ENCODE measurements around the gene EFNA5. TPM values are rescaled to one million over a fixed set of nuclear protein-coding genes. Genes with fewer than 3 reads are reported as not detected.

Gene EFNA5
- total and polyA plus RNA-seq, 10 of the 15 experiments (the other 5 are each of a cell fraction or from before 2014, with no cell fraction given), result 0.19 to 12.6 (median 3.9) TPM

DNA sequence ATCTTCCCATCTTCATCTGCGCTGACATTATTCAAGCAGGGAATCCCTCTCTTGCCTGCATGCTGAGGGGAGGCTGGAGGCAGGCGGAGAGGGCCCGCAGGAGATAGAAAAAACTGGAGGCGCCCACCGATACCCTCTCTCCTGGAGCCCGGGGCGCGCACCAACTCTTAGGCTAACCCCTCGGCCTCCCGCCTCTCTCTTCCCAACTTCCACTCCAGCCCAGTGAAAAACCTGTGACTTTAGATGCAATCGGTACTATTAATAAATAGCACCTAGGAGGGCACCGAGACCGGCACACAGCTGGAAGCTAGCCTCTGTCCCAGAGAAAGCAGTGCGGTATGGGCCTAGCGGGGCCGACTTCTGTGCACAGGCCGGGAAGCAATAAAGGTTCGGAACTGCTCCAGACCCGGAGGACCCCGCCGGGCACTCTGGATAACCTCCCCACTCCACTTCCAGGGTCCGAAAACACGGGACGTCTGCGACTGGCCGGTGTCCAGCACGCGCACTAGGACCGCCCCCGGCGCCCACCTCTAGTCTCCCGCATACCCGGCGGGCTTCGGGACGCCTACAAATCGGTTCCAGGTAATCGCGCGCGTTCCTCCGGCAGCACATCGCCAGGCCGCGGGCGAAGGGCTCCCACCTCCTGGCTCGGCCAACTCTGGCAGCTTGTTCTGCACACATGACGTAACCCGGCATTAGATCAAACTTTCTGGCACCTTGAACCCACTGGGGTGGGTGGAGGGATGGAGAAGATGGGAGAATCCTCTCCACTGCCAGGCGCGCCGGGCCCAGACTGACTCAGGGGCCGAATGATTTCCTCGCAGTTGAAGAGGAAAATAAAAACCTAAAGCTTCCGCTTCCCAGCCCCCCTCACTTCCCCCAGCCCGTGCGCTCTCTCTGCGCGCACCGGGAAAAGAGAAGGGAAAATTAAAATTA, 1.4 kb downstream of the EFNA5 start:
- Histone ChIP-seq H3K9ac (ENCODE audit: control insufficient read depth, insufficient read depth, low read length) (peak overlapping the region; percentile 68), H4K20me1 (ENCODE audit: control insufficient read depth, insufficient read depth) (no peaks in the 10 kb centered on the region), H3K27me3 (replicated peaks in 1 of 2; ENCODE audit: control insufficient read depth in 2 of 2, insufficient read depth in 2 of 2, low read length in 1 of 2) (peaks cover 0 to 4% of the 10 kb centered on the region in 2 experiments; a peak in 3 of 4 replicates), H3K4me1 (ENCODE audit: control insufficient read depth, insufficient read depth, low read length) (peaks cover 10% of the 10 kb centered on the region), H3K4me3 (peak overlapping the region; percentile 75), H2AFZ (ENCODE audit: control insufficient read depth, low read depth, low read length) (peak overlapping the region; percentile 3; the same call in 1 of the 2 replicates), H3K27ac (ENCODE audit: control insufficient read depth, insufficient read depth) (peak overlapping the region; percentile 50; the same call in 1 of the 2 replicates), H3K9me3 (replicated peaks; ENCODE audit: control insufficient read depth, insufficient read depth, low read length) (no peaks in the 10 kb centered on the region), H3K79me2 (ENCODE audit: control insufficient read depth, insufficient read depth, low read length) (peaks cover 62% of the 10 kb centered on the region), H3K4me2 (ENCODE audit: control insufficient read depth, insufficient read depth) (peak overlapping the region; percentile 46), H3K36me3 (ENCODE audit: control insufficient read depth in 2 of 2, insufficient read depth in 2 of 2, low read length in 1 of 2) (no peaks in the 10 kb centered on the region)
- POLR2A ChIA-PET, result interaction anchor here (0.6 to 1.4 kb wide), 6 partner anchors 8 to 961 kb away, joined by 3 to 7 read pairs (median 4); no protein-coding TSS in a partner anchor
- WGBS (ENCODE audit: insufficient coverage, insufficient replicate concordance, low lambda C conversion rate, missing lambda C conversion rate), result 23% methylated on average over 52 of the region's 60 CpGs
- in situ Hi-C loops (cut with MboI) (loop anchor here (10.0 kb wide), 1 partner anchor 565 kb away; no protein-coding TSS in a partner anchor), intact Hi-C loops (cut with micrococcal nuclease; ENCODE audit: unreplicated experiment) (loop anchor here (5.0 to 10.0 kb wide), 7 partner anchors 192 to 985 kb away; no protein-coding TSS in a partner anchor)
- ATAC-seq, result peak; percentile 2; the same call in 2 of the 3 replicates
- SMC1A ChIA-PET (ENCODE audit: uncharacterized antibody, unreplicated experiment), result interaction anchor here (0.6 to 1.8 kb wide), 6 partner anchors 9 to 215 kb away, joined by 3 to 6 read pairs (median 3); no protein-coding TSS in a partner anchor
- CTCF ChIA-PET, result interaction anchor here (1.8 kb wide), 1 partner anchor 99 kb away, joined by 5 read pairs; no protein-coding TSS in a partner anchor
- BruUV-seq (replicated peaks), result TSS peak; percentile 24
- FAIRE-seq, result no peak
- DNase-seq (ENCODE audit: low read depth, low spot score), result no peak
- RAD21 ChIA-PET (ENCODE audit: unreplicated experiment), result interaction anchor here (0.6 to 3.3 kb wide), 12 partner anchors 10 to 565 kb away, joined by 3 to 17 read pairs (median 4); no protein-coding TSS in a partner anchor
- TF ChIP-seq YBX1 (IDR thresholded peaks at IDR 0.05) (no peak), KLF5 (IDR thresholded peaks at IDR 0.05; ENCODE audit: partially characterized antibody) (no peak), BHLHE40 (IDR thresholded peaks at IDR 0.05; ENCODE audit: borderline replicate concordance in 1 of 2, low read depth in 2 of 2, low read length in 1 of 2) (no peak), ATF7 (IDR thresholded peaks at IDR 0.05; ENCODE audit: low read depth) (peak; percentile 57; the same call in 1 of the 2 replicates), ZNF217 (IDR thresholded peaks at IDR 0.05) (no peak), ZZZ3 (IDR thresholded peaks at IDR 0.05; ENCODE audit: control insufficient read depth, insufficient read length, low read depth) (no peak), SIN3A (IDR thresholded peaks at IDR 0.05; ENCODE audit: low read depth, low read length) (no peak), SPI1 (IDR thresholded peaks at IDR 0.05; ENCODE audit: borderline replicate concordance, insufficient read depth, low read depth, low read length) (no peak), ZBED1 (IDR thresholded peaks at IDR 0.05; ENCODE audit: borderline replicate concordance) (no peak), FOXM1 (IDR thresholded peaks at IDR 0.05; ENCODE audit: low read depth, low read length) (no peak), NR2F1 (conservative IDR thresholded peaks at IDR 0.05) (no peak), SRF (IDR thresholded peaks at IDR 0.05; ENCODE audit: low read depth in 2 of 2, low read length in 2 of 2) (no peak)
- TF ChIP-seq, protein P1, sequence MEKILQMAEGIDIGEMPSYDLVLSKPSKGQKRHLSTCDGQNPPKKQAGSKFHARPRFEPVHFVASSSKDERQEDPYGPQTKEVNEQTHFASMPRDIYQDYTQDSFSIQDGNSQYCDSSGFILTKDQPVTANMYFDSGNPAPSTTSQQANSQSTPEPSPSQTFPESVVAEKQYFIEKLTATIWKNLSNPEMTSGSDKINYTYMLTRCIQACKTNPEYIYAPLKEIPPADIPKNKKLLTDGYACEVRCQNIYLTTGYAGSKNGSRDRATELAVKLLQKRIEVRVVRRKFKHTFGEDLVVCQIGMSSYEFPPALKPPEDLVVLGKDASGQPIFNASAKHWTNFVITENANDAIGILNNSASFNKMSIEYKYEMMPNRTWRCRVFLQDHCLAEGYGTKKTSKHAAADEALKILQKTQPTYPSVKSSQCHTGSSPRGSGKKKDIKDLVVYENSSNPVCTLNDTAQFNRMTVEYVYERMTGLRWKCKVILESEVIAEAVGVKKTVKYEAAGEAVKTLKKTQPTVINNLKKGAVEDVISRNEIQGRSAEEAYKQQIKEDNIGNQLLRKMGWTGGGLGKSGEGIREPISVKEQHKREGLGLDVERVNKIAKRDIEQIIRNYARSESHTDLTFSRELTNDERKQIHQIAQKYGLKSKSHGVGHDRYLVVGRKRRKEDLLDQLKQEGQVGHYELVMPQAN (conservative IDR thresholded peaks at IDR 0.05), result 0 out of 2 replicates have a peak, but pooled peaks have one; percentile 28
- TF ChIP-seq, protein P2, sequence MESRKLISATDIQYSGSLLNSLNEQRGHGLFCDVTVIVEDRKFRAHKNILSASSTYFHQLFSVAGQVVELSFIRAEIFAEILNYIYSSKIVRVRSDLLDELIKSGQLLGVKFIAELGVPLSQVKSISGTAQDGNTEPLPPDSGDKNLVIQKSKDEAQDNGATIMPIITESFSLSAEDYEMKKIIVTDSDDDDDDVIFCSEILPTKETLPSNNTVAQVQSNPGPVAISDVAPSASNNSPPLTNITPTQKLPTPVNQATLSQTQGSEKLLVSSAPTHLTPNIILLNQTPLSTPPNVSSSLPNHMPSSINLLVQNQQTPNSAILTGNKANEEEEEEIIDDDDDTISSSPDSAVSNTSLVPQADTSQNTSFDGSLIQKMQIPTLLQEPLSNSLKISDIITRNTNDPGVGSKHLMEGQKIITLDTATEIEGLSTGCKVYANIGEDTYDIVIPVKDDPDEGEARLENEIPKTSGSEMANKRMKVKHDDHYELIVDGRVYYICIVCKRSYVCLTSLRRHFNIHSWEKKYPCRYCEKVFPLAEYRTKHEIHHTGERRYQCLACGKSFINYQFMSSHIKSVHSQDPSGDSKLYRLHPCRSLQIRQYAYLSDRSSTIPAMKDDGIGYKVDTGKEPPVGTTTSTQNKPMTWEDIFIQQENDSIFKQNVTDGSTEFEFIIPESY (IDR thresholded peaks at IDR 0.05), result no peak
- TF ChIP-seq, protein P3, sequence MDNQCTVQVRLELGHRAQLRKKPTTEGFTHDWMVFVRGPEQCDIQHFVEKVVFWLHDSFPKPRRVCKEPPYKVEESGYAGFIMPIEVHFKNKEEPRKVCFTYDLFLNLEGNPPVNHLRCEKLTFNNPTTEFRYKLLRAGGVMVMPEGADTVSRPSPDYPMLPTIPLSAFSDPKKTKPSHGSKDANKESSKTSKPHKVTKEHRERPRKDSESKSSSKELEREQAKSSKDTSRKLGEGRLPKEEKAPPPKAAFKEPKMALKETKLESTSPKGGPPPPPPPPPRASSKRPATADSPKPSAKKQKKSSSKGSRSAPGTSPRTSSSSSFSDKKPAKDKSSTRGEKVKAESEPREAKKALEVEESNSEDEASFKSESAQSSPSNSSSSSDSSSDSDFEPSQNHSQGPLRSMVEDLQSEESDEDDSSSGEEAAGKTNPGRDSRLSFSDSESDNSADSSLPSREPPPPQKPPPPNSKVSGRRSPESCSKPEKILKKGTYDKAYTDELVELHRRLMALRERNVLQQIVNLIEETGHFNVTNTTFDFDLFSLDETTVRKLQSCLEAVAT (IDR thresholded peaks at IDR 0.05), result peak; percentile 41; the same call in 1 of the 2 replicates
